GM21576 (cell line): Measurements from ENCODE around the gene EXT2.

Experiments used
- ATAC-seq: cut with Tn5 transposase; IDR thresholded peaks from one replicate; pipeline ENCODE4 v1.9.1; 2021; ENCODE audit warnings: mild to moderate bottlenecking, moderate library complexity; ENCODE audit not compliant: unreplicated experiment

The EXT2 gene

GRCh38 chr11:44095506-44096359 is at the start of gene EXT2:
TSS of gene EXT2 (plus strand) at chr11:44095678. CDS start at chr11:44107713, 12,035 bp downstream.
- peak; percentile 92 for ATAC-seq

GRCh38 chr11:44046182-44046581 is 49.3 kb upstream of the EXT2 start:
- ATAC-seq, result no peak

- ATAC-seq, result no peak
These were observed 48.2 kb upstream of the EXT2 start for GRCh38 chr11:44047298-44047697.

GRCh38 chr11:44047931-44048431 is 47.5 kb upstream of the EXT2 start, which contains the start of gene ACCSL:
TSS of gene ACCSL (plus strand) at chr11:44047981. CDS start at chr11:44048037, 56 bp downstream.
- ATAC-seq, result no peak

GRCh38 chr11:44049832-44050231 is 45.6 kb upstream of the EXT2 start:
- ATAC-seq, result no peak

GRCh38 chr11:44051171-44051570 is 44.3 kb upstream of the EXT2 start:
- no peak for ATAC-seq

- ATAC-seq, result no peak
These were observed 38.1 kb upstream of the EXT2 start for GRCh38 chr11:44057340-44057739.

- ATAC-seq, result no peak
These were observed 37.2 kb upstream of the EXT2 start for GRCh38 chr11:44058275-44058674.

GRCh38 chr11:44065161-44065661 is 30.3 kb upstream of the EXT2 start:
- ATAC-seq, result no peak

GRCh38 chr11:44065841-44066731 is 29.4 kb upstream of the EXT2 start, which contains the start of gene ACCS:
TSS of gene ACCS (plus strand) at chr11:44066270. CDS start at chr11:44067628, 1,358 bp downstream.
- ATAC-seq, result peak; percentile 97

GRCh38 chr11:44066732-44067141 is 28.7 kb upstream of the EXT2 start:
- no peak for ATAC-seq

- no peak for ATAC-seq
These were observed 28.2 kb upstream of the EXT2 start for GRCh38 chr11:44067266-44067665.

- no peak for ATAC-seq
These were observed 27.3 kb upstream of the EXT2 start for GRCh38 chr11:44068180-44068579.

- ATAC-seq, result no peak
These were observed 24.3 kb upstream of the EXT2 start for GRCh38 chr11:44071157-44071556.

- ATAC-seq, result no peak
These were observed 22.5 kb upstream of the EXT2 start for GRCh38 chr11:44072757-44073658.

GRCh38 chr11:44078794-44079193 is 16.7 kb upstream of the EXT2 start:
- no peak for ATAC-seq

- no peak for ATAC-seq
These were observed 16.1 kb upstream of the EXT2 start for GRCh38 chr11:44079376-44079775.

- ATAC-seq, result no peak
These were observed 14.5 kb upstream of the EXT2 start for GRCh38 chr11:44080951-44081350.

- no peak for ATAC-seq
These were observed 12.8 kb upstream of the EXT2 start for GRCh38 chr11:44082645-44083044.

GRCh38 chr11:44083433-44083832 is 12.0 kb upstream of the EXT2 start:
- ATAC-seq, result no peak
